ENCODE data around the gene ATP1B3. TPM values are rescaled to one million over a fixed set of nuclear protein-coding genes. Genes with fewer than 3 reads are reported as not detected.

The ATP1B3 gene
- total RNA-seq, 2 donors from 2014 or later, result 182 to 194 TPM

- WGBS, 2 experiments (ENCODE audit: insufficient coverage in 1 of 2, insufficient read length in 1 of 2), result no CpG with 5 or more reads among the region's 1 CpG
- no peaks in the 10 kb centered on the region for H3K9me3 ChIP-seq (ENCODE audit: control insufficient read depth, low read length)
- DNase-seq, result no peak
- no peak for TF ChIP-seq CTCF (conservative IDR thresholded peaks at IDR 0.05)
- H3K4me3 ChIP-seq (ENCODE audit: low read length), result peak overlapping the region; percentile 99
- no peaks in the 10 kb centered on the region for H3K9me3 Mint-ChIP-seq
- H3K36me3 Mint-ChIP-seq (ENCODE audit: low read depth), result peaks cover 15% of the 10 kb centered on the region
- H3K4me3 Mint-ChIP-seq, result peak overlapping the region; percentile 81
- peak overlapping the region; percentile 94 for H3K9ac ChIP-seq (ENCODE audit: extremely low read depth, low read length, poor library complexity, severe bottlenecking)
- H3K4me1 Mint-ChIP-seq, result peaks cover 24% of the 10 kb centered on the region
- no peaks in the 10 kb centered on the region for H3K27me3 ChIP-seq (ENCODE audit: control insufficient read depth, insufficient read depth, low read length, poor library complexity, severe bottlenecking)
- peaks cover 9% of the 10 kb centered on the region for H3K36me3 ChIP-seq (ENCODE audit: control insufficient read depth, insufficient read depth, low read length)
- peak overlapping the region; percentile 89 for H3K27ac Mint-ChIP-seq
- no peaks in the 10 kb centered on the region for H3K27me3 Mint-ChIP-seq (ENCODE audit: insufficient read depth)
- H3K27ac ChIP-seq (ENCODE audit: low read depth, low read length), result no peak overlapping the region
- no peaks in the 10 kb centered on the region for H3K4me1 ChIP-seq (ENCODE audit: control insufficient read depth, insufficient read depth, low read length)
Measured at GRCh38 chr3:141878326-141878725, 1.9 kb downstream of the ATP1B3 start.

- WGBS, 2 experiments (ENCODE audit: insufficient coverage in 1 of 2, insufficient read length in 1 of 2), result 75 to 84% methylated on average over 2 of the region's 2 CpGs
- no peak overlapping the region for H3K27ac Mint-ChIP-seq
- peaks cover 15% of the 10 kb centered on the region for H3K36me3 Mint-ChIP-seq (ENCODE audit: low read depth)
- Histone ChIP-seq H3K27ac (ENCODE audit: low read depth, low read length) (no peak overlapping the region), H3K27me3 (ENCODE audit: control insufficient read depth, insufficient read depth, low read length, poor library complexity, severe bottlenecking) (no peaks in the 10 kb centered on the region), H3K4me1 (ENCODE audit: control insufficient read depth, insufficient read depth, low read length) (no peaks in the 10 kb centered on the region), H3K9ac (ENCODE audit: extremely low read depth, low read length, poor library complexity, severe bottlenecking) (no peak overlapping the region), H3K4me3 (ENCODE audit: low read length) (peak overlapping the region; percentile 99), H3K9me3 (ENCODE audit: control insufficient read depth, low read length) (no peaks in the 10 kb centered on the region), H3K36me3 (ENCODE audit: control insufficient read depth, insufficient read depth, low read length) (peaks cover 9% of the 10 kb centered on the region)
- no peaks in the 10 kb centered on the region for H3K9me3 Mint-ChIP-seq
- no peak for DNase-seq
- no peak for TF ChIP-seq CTCF (conservative IDR thresholded peaks at IDR 0.05)
- peak overlapping the region; percentile 81 for H3K4me3 Mint-ChIP-seq
- peaks cover 24% of the 10 kb centered on the region for H3K4me1 Mint-ChIP-seq
- H3K27me3 Mint-ChIP-seq (ENCODE audit: insufficient read depth), result no peaks in the 10 kb centered on the region
Measured at GRCh38 chr3:141878817-141879216, 2.4 kb downstream of the ATP1B3 start.

- TF ChIP-seq CTCF (conservative IDR thresholded peaks at IDR 0.05), result no peak
- H3K4me3 ChIP-seq (ENCODE audit: low read length), result no peak overlapping the region
- Mint-ChIP-seq H3K36me3 (ENCODE audit: low read depth) (peaks cover 32% of the 10 kb centered on the region), H3K27ac (no peak overlapping the region), H3K9me3 (no peaks in the 10 kb centered on the region), H3K27me3 (ENCODE audit: insufficient read depth) (no peaks in the 10 kb centered on the region), H3K4me1 (peaks cover 26% of the 10 kb centered on the region), H3K4me3 (no peak overlapping the region)
- no peaks in the 10 kb centered on the region for H3K27me3 ChIP-seq (ENCODE audit: control insufficient read depth, insufficient read depth, low read length, poor library complexity, severe bottlenecking)
- peaks cover 22% of the 10 kb centered on the region for H3K36me3 ChIP-seq (ENCODE audit: control insufficient read depth, insufficient read depth, low read length)
- no peak overlapping the region for H3K27ac ChIP-seq (ENCODE audit: low read depth, low read length)
- H3K9ac ChIP-seq (ENCODE audit: extremely low read depth, low read length, poor library complexity, severe bottlenecking), result no peak overlapping the region
- H3K9me3 ChIP-seq (ENCODE audit: control insufficient read depth, low read length), result peaks cover under 1% of the 10 kb centered on the region
- WGBS, 2 experiments (ENCODE audit: insufficient coverage in 1 of 2, insufficient read length in 1 of 2), result 94 to 100% methylated on average over 2 of the region's 4 CpGs
- no peaks in the 10 kb centered on the region for H3K4me1 ChIP-seq (ENCODE audit: control insufficient read depth, insufficient read depth, low read length)
- no peak for DNase-seq
Measured at GRCh38 chr3:141881702-141882101, 5.3 kb downstream of the ATP1B3 start.

Data from endodermal cell (in vitro differentiated cells).